ENCODE measurements around the gene HIVEP3.

HIVEP3 gene

DNA sequence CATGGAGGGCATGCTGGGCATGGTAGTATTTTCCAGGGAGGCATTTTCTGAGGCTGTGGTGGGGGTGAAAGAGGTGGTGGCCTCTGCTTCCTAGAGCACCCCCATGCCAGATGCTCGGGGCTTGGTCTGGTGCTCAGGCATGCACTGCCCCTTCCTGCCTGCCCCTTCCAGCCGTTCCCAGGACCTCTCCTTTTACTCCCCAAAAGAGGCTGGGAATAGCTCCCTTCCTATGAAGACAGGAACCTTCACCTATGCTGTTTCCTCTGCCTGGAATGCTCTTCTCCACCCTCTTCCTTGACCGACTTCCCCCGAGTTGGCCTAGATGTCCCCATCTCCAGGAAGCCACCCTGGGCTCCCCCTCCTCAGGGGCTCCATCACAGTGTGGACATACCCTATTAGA, 443.4 kb downstream of the HIVEP3 start:
- no peak for DNase-seq

DNA sequence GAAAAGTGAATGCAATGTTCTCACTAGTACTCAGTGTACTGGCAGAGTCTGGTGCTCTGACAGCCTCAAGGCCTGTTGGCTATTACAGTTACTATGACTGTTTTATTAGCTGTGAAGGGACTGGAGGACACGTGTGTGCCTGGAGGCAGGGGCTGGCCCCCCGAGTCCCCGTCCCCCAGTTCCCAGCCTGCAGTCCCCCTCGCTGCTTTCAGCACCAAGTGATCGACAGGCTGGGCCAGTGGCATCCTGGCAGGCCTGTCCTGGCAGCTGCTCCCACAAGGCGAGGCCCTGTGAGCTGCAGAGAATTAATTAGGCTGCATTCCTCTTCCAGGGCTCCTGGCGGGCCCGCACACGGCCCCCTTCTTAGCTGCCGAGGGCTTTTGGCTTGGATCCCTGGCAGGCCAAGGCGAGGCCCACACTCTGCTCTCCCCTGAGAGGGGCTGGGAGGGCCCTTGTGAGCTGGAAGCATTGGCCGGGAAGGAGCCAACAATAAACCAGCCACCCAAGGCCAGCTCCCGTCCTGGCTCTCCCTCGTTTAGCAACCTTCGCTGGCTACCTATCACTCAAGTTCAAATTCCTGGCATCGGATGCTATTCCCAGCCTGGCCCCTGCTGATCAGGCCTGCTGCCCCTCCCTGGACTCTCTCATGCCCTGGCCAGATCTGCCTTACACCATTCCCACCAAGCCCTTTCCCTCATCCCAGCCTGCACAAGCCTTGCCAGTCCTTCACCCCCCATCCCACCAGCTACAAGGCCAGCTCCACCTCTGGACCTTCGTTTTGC, 444.0 kb downstream of the HIVEP3 start:
- DNase-seq, result no peak

DNA sequence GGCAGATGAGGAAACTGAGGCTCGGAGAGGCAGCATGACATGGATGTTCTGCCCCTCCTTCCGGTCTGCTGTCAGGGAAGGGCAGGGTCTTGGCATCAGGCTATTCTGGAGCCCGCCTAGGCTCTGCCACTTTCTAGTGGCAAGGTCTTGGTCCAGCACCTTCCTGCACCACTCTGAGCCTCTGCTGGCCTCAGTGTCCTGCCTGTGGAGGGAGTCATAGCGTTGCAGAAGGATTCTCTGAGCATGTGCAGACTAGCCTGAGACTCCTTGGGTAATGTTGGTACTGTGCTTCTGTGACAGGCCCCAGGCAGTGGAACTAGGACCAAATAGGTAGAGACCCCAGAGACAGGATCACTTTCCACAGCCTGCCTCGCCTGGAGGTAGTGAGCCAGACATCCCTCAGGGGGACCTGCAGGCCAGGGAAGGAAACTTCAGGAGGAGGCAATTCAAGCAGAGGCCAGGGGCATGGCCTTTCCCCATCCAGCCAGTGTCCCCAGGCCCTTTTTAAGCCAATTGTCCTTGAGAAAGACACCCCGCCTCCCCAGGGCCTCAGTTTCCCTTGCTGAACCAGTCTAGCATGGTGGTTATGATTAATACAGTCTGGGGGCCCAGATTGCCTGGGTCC, 444.9 kb downstream of the HIVEP3 start:
- DNase-seq, result no peak

DNA sequence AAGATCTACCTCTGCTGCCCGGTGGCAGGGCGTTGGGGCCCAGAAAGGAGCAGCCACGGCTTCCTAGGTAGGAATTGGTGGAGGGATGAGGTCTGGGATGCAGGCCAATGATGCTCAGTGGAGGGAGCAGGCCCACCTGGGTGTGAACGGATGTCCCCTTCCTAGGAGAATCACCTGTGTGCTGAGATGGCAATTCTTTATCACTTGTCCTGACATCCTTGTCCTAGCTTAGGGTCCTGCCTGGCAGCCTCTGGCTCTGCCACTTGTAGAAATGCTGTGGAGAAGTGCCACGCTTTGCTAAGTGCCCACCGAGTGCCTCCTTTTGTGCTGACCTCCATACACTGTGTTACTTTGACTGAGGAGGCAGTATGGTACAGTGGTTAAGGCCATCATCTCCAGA, 447.1 kb downstream of the HIVEP3 start:
- DNase-seq, result no peak

DNA sequence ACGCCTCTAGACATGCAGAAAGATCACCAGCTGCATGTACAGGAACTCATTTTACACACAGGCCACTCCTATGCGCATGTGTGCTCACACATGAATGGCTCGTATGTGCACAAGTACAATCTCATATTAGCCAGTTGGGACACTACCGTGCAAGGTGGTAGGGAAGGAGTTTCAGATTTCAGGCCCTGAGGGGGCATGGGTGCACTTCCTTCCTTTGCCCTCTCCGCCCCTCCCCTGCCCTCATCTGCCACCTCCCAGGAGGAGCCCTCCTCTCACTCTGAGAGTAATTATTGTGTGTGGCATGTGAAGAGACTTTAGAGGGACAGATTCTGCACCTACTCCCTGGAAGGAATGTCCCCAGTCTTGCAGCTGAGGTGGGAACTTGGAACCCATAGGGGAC, 449.0 kb downstream of the HIVEP3 start:
- no peak for DNase-seq

DNA sequence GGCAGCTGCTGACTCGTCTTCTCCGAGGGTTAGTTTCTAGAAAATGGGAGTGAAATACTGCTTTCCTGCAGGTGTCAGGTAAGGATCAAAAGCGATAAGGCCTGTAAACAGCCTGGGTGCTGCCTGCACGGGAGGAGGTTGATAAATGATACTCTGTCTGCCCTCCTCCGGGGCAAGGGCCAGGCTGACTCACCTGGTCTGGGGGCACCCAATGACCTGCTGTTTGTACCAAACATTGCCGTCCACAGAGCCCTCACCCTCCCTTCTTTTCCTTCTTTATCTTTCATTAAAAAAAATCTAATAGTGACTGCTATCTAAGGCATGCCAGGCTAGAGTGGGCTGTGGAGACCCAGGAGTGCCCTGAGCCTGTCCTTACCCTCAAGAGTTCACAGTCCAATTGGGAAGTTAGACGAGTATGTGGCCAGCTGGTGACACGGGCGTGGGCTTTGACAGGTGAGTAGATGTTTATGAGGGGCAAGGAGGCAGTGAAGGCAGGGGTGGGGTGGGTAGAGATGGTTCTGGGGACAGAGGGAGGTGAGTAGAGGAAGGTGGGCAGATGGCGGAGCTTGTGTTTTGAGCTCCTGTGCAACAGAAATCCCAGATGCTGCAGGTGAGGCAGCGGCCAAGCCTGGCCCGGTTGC, 450.5 kb downstream of the HIVEP3 start:
- DNase-seq, result no peak

DNA sequence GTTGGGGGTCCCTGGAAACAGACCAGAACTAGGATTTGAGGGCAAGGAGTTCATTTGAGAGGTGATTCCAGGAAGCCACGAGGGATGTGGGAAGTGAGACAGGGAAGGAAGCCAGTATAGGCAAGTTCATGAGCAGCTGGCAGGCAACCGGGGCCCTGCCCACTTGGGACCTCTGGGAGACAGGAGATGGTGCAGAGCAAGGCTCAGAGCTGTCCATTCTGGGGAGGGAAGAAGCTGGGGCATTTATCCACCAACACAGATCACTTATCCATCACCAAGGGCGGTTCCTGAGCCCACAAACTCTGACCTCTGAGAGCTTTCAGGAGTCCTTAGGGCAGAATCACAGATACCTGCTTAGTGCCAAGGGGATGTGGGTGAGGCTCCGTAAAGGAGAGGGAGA, 451.0 kb downstream of the HIVEP3 start:
- DNase-seq, result no peak

DNA sequence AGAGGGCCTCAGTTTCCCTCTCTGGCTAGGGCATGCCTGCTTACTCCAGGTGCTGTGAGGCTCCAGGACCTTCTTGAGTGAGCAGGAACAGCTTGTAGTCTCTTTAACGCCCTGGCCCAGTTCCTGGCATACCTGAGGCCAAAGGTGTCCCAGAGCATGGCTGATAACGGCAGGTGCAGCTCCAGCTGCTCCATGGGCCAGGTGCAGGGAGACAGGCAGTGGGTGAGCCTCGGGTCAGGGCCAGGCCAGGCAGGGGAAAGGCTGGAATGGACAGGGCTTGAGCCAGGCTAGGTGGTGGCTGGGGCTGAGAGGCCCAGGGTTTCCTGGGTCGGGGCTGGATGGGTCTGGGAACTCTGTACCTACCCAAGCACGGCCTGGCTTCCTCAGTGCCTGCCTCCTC, 452.6 kb downstream of the HIVEP3 start:
- DNase-seq, result no peak

DNA sequence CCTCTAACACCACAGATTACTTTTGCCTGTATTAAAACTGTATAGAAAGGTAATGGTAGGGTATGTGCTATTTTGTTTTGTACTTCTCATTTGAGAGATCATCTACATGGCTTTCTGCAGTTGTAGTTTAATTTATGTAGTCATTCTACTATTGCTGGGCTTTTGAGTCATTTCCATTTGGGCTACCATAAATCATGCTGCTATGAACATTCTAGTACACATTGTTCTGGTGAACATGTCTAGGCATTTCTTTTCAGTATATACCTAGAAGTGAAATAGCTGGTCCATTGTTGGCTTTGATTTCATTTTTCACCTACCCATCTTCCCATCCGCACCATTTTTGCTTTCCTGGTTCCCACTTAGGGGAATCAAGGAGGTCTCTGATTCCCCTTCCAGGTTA, 453.0 kb downstream of the HIVEP3 start:
- no peak for DNase-seq

DNA sequence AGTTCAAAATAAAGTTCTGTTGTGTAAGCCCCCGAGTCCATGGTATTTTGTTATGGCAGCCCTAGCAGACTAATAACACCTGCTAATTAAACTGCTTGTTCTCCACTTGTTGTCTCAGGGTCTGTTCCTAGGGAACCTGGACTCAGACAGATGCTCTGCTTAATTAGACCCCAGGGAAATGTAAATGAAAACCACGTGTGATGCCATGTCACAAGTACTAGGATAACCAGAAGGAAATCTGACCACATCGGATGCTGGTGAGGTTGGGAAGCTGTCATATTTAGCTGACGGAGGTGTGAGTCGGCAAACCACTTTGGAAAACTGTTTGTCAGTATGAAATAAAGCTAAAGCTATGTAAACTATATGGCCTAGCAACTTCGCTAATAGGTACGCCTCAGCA, 453.8 kb downstream of the HIVEP3 start:
- DNase-seq, result no peak

DNA sequence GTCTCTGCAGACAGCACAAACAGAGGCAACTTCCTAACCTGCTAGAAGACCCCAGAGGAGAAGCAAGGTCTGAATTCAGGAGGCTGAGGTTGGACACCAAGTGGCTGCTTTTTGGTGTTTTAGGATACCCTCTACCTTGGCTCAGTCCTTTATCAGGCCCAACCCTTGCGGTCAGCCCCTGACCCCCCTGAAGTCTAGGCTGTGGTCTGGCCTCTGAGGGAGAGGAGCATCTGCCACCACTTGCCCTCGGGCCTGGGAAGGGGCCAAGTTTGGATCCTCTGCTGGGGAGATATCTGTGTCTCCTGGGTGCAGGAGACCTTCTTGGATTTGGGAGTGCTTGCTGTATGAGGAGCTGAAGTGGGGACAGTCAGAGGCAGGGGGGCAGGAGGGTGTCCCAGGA, 455.2 kb downstream of the HIVEP3 start:
- DNase-seq, result no peak

DNA sequence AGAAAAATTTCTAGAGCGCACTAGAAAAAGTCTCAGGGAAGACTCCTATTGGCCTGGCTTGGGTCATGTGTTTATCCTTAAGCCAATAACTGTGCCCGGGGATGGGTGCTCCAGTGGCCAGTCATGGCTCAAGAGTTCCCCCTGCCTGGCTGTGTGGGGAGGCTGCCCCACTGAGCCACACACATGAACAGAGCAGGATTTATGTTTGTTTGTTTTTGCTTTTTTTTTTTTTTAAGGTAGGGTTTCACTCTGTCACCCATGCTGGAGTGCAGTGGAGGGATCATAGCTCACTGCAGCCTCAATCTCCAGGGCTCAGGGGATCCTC, 456.1 kb downstream of the HIVEP3 start:
- DNase-seq, result no peak

DNA sequence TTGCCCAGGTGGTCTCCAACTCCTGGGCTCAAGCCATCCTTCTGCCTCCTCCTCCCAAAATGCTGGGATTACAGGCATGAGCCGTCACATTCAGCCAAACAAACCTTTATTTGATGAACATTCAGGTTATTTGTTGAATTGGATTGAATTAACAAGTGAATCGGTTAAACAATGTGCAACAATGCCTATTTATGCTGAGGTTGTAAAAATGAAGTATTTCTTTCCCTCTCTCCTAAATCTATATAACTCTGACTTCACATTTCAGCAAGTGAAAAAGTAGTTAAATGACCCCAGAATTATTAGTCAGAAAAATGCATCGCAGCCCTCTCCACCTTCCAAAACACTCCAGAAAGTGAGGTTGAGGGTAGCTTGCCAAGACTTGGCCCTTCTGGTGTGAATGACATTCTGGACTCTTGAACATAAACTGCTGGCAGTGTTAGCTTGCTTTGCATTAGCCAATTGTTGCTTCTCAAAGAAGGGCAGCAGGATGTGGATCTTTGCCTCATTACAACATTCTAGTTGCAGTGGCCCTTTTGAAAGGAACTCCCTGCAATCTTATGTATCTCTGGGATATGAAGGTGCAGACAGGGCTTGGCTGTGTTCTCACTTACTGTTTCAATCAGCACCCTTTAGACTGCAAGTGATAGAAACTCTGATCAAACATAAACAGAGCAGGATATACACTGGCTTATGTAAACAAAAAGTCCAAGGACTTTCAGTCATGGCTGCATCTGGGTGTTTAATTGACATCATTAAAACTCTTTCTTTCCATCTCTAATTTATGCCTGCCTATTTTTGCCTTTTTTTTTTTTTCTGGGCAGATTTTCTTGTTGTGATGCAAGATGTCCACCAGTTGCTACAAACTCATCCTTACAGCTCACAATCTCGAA, 456.7 kb downstream of the HIVEP3 start:
- no peak for DNase-seq

DNA sequence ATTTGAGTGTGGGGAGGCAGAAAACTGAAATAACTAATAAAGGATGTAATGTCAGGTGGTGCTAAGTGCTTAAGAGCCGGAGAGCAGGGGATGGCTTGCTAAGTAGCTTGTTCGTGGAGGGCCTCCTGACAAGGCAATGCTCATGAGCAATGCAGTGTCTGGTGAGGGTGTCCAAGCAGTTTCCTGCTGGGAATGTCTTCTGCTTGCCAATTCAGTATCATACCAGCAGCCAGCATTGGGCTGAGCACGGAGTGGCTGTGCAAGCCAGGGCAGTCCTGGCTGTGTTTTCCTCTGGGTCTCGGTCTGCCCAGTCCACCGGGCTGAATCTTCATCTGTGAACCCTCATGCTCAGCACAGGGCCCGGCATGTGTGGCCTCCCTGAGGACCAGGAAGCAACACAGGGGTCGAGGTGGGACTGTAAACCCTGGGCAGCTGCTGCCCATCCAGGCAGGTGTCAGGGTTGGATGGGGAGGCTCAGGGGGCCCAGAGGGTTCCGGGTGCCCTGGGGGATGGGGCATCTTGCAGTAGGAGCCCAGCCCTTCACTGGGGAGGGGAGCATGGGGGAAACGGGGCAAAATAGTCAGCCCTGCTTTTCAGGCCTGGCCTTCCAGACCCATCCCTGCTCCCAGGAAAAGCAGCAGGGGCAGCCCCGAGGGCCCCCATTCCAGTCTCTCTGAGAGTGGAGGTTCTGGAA, 461.7 kb downstream of the HIVEP3 start:
- no peak for DNase-seq
